ENCODE results near the gene CWC27.

- no peak for TF ChIP-seq POLR2A (IDR thresholded peaks at IDR 0.05)
- TF ChIP-seq, protein P1, sequence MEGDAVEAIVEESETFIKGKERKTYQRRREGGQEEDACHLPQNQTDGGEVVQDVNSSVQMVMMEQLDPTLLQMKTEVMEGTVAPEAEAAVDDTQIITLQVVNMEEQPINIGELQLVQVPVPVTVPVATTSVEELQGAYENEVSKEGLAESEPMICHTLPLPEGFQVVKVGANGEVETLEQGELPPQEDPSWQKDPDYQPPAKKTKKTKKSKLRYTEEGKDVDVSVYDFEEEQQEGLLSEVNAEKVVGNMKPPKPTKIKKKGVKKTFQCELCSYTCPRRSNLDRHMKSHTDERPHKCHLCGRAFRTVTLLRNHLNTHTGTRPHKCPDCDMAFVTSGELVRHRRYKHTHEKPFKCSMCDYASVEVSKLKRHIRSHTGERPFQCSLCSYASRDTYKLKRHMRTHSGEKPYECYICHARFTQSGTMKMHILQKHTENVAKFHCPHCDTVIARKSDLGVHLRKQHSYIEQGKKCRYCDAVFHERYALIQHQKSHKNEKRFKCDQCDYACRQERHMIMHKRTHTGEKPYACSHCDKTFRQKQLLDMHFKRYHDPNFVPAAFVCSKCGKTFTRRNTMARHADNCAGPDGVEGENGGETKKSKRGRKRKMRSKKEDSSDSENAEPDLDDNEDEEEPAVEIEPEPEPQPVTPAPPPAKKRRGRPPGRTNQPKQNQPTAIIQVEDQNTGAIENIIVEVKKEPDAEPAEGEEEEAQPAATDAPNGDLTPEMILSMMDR (IDR thresholded peaks at IDR 0.05) = no peak
Measured at GRCh38 chr5:65012301-65012892, 243.7 kb downstream of the CWC27 start.

Data from body of pancreas (tissue), 4 donors.